HG02623 (cell line): ENCODE data around the gene JAKMIP3.

ENCODE experiments used
- ATAC-seq: cut with Tn5 transposase; IDR thresholded peaks from one replicate; pipeline ENCODE4 v1.9.1; 2021; ENCODE audit warnings: moderate library complexity; ENCODE audit not compliant: unreplicated experiment

JAKMIP3 gene

DNA sequence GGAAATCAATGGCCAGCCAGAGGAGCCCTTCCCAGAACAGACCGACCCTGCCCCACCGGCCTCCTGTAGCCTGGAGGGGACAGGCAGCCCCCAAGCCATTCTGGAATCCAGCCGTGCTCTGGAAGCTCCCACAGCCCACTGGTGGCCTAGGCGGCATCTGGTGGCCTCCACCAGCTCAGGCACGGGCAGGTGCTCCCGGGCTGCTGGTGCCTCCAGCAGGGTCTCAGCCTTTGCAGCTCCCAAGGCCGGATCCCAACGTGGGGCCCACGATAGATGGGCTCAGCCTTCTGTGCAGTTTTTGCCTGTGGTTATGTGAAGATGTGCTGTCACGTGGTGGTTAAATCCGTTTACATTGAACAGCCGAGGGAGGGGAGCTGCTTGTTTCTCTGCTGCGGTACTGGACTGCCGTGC, 44.4 kb downstream of the JAKMIP3 start:
- ATAC-seq = no peak

- ATAC-seq = no peak
Measured at GRCh38 chr10:132110713-132111112, 45.0 kb downstream of the JAKMIP3 start.

- ATAC-seq = no peak
Measured at GRCh38 chr10:132111121-132111731, 45.5 kb downstream of the JAKMIP3 start.

DNA sequence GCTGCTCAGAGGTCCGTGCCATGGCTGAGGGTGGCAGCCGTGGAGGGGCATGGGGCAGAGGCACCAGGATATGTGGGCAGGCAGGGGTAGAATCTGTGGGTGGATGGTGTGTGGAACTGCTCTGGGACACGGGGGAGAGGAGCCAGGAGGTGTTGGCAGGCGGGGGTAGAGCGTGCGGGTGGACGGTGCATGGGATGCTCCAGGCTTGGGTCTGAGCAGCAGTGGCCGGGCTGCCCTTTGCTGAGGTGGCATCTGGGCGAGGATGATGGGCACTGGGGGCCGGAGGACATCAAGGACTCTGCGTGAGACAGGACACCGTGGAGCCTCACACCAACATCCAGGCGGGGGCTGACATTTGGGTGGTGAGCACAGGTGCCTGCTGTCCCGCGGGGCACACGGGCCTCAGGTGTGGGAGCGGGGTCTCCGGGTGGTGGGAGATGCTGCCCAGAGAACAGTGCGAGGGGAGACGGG, 46.2 kb downstream of the JAKMIP3 start:
- no peak for ATAC-seq

DNA sequence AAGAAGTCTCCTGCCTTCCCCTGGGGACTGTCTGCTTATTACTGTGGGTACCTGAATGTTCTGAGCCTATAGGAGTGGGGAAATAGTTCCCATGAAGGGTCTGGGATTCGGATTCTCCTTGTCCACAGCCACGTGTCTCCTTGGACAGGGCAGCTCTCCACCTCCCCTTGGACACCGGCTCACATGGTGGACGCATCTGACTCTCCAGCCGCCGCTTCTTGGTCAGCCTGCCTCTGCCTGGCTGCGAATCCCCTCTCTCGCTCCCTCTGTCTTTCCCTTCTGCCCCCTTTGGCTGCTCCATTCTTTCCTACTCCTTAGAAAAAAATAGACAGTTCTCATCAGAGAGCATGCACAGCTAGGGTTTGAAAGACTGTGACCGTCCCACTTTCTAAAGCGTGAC, 46.9 kb downstream of the JAKMIP3 start:
- no peak for ATAC-seq

DNA sequence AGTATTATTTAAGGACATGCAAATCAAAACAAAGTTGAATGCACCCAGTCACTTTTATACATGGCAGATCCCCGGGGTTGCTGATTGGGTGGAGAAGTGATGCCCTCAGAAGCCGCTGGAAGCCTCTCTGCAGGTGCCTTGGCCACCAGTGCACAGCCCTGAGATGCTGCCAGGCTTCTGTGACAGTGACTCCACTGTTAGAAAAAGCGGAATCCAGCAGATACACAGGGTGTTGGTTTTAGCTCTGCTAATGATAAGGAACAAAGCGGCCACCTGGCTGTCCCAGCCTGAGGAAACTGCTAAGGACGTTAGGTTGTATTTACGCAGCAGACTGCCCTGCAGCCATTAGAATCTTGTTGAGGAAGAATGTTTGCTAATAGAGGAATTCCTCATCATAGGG, 47.5 kb downstream of the JAKMIP3 start:
- ATAC-seq = no peak

DNA sequence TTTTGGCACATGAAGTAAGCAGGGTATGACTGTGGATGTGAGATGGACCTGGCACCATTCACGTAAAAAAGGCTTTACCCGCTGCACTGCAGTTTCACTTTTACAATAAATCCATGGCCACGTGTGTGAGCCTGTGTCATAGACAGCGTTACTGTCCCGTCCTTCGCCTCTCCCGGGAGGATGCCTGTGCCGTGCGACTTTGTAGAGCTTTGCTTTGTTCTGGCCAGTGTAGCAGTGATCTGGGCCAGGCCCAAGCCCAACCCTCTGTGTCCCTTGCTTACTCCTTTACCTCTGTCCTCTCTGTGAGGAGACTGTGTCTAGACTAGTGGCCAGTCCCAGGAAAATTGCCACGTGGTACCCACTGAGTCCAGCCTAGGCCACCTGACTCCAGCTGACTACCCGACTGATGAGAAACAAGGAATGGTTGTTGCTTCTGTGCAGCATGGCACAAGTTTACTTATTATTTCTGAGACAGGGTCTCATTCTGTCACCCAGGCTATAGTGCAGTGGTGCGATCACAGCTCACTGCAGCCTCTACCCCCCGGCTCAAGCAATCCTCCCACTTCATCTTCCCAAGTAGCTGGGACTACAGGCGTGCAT, 48.1 kb downstream of the JAKMIP3 start:
- no peak for ATAC-seq

DNA sequence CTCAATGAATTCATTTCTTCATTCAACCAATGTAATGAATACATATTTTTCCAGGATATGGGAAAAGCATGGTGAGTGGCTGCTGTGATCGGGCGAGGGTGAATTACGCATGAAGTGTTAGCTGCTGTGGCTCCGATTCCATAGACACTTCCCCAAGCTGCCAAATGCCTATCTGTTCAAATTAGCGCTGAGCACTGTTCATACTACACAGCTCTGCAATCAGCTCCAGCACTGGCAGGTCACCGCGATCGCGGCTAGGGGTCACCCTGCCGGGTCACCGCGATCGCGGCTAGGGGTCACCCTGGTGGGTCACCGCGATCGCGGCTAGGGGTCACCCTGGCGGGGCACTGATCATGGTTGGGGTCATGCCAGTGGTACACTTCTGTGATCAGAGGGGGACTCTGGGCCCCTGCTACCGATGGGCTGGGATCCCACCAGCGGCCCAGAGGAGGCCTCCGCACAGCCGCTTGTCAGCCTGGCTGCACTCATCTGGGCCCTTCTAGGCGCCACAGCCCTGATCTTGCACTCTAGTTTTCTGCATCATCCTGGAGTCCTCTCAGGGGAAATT, 49.3 kb downstream of the JAKMIP3 start:
- ATAC-seq = no peak
